ENCODE results near the gene DPH3.

DPH3 gene

GRCh38 chr3:16266714-16267113, 2.0 kb upstream of the DPH3 start:
- Histone ChIP-seq H3K27ac (ENCODE audit: low read depth, low read length) (no peak overlapping the region), H3K27me3 (ENCODE audit: control insufficient read depth in 1 of 2, insufficient read depth in 2 of 2, low read length in 2 of 2) (no peaks in the 10 kb centered on the region), H3K4me3 (ENCODE audit: low read depth in 1 of 2, low read length in 2 of 2) (no peak overlapping the region), H3K9me3 (ENCODE audit: low read length) (no peaks in the 10 kb centered on the region), H3K4me1 (ENCODE audit: insufficient read depth, low read length) (peaks cover 28% of the 10 kb centered on the region), H3K36me3 (ENCODE audit: insufficient read depth, low read length) (peaks cover 6% of the 10 kb centered on the region), H3K9ac (ENCODE audit: low read length) (no peak overlapping the region)

GRCh38 chr3:16265455-16265786, 678 bp upstream of the DPH3 start:
- Histone ChIP-seq H3K27ac (ENCODE audit: low read depth, low read length) (peak overlapping the region; percentile 84), H3K27me3 (ENCODE audit: control insufficient read depth in 1 of 2, insufficient read depth in 2 of 2, low read length in 2 of 2) (no peaks in the 10 kb centered on the region), H3K9ac (ENCODE audit: low read length) (peak overlapping the region; percentile 98), H3K4me1 (ENCODE audit: insufficient read depth, low read length) (peaks cover 28% of the 10 kb centered on the region), H3K36me3 (ENCODE audit: insufficient read depth, low read length) (peaks cover 4% of the 10 kb centered on the region), H3K9me3 (ENCODE audit: low read length) (no peaks in the 10 kb centered on the region), H3K4me3 (ENCODE audit: low read depth in 1 of 2, low read length in 2 of 2) (peak overlapping the region; percentile 88 to 98)

GRCh38 chr3:16264174-16264707, 502 bp downstream of the DPH3 start:
- Histone ChIP-seq H3K4me1 (ENCODE audit: insufficient read depth, low read length) (peaks cover 28% of the 10 kb centered on the region), H3K27ac (ENCODE audit: low read depth, low read length) (peak overlapping the region; percentile 84), H3K27me3 (ENCODE audit: control insufficient read depth in 1 of 2, insufficient read depth in 2 of 2, low read length in 2 of 2) (no peaks in the 10 kb centered on the region), H3K9ac (ENCODE audit: low read length) (peak overlapping the region; percentile 98), H3K36me3 (ENCODE audit: insufficient read depth, low read length) (peaks cover 14% of the 10 kb centered on the region), H3K9me3 (ENCODE audit: low read length) (no peaks in the 10 kb centered on the region), H3K4me3 (ENCODE audit: low read depth in 1 of 2, low read length in 2 of 2) (peak overlapping the region; percentile 88 to 98)

GRCh38 chr3:16262174-16262573, 2.6 kb downstream of the DPH3 start:
- no peak overlapping the region for H3K9ac ChIP-seq (ENCODE audit: low read length)

GRCh38 chr3:16260046-16260445, 4.7 kb downstream of the DPH3 start:
- Histone ChIP-seq H3K27ac (ENCODE audit: low read depth, low read length) (no peak overlapping the region), H3K9me3 (ENCODE audit: low read length) (no peaks in the 10 kb centered on the region), H3K9ac (ENCODE audit: low read length) (no peak overlapping the region), H3K36me3 (ENCODE audit: insufficient read depth, low read length) (peaks cover 18% of the 10 kb centered on the region), H3K4me1 (ENCODE audit: insufficient read depth, low read length) (peaks cover 12% of the 10 kb centered on the region), H3K27me3 (ENCODE audit: control insufficient read depth in 1 of 2, insufficient read depth in 2 of 2, low read length in 2 of 2) (no peaks in the 10 kb centered on the region), H3K4me3 (ENCODE audit: low read depth in 1 of 2, low read length in 2 of 2) (no peak overlapping the region)

More at GRCh38 chr3:16262174-16262573, 2.6 kb downstream of the DPH3 start:
- Histone ChIP-seq H3K9me3 (ENCODE audit: low read length) (no peaks in the 10 kb centered on the region), H3K4me3 (ENCODE audit: low read depth in 1 of 2, low read length in 2 of 2) (no peak overlapping the region), H3K4me1 (ENCODE audit: insufficient read depth, low read length) (peaks cover 25% of the 10 kb centered on the region), H3K27me3 (ENCODE audit: control insufficient read depth in 1 of 2, insufficient read depth in 2 of 2, low read length in 2 of 2) (no peaks in the 10 kb centered on the region), H3K36me3 (ENCODE audit: insufficient read depth, low read length) (peaks cover 18% of the 10 kb centered on the region), H3K27ac (ENCODE audit: low read depth, low read length) (no peak overlapping the region)

DNA sequence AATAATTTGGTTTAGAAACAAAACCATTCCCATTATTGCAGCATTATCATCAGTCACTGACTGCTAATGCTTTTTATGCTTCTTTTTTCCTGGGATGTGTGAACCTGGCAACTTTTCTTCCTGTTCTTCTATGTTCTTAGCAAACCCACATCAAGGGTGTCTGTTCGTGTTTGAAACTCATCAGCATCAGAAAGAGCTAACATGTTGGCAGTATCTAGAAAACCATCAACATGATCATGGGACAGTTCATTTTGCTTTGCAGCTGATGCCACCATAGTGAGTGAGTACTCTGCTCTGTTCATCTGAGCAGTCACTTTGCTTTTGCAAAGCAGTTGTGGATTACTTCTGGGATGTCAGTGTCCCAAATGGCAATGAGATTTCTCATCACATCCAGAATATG, 5.9 kb downstream of the DPH3 start:
- Histone ChIP-seq H3K9ac (ENCODE audit: low read length) (no peak overlapping the region), H3K9me3 (ENCODE audit: low read length) (no peaks in the 10 kb centered on the region), H3K4me1 (ENCODE audit: insufficient read depth, low read length) (peaks cover 8% of the 10 kb centered on the region), H3K36me3 (ENCODE audit: insufficient read depth, low read length) (peaks cover 18% of the 10 kb centered on the region), H3K4me3 (ENCODE audit: low read depth in 1 of 2, low read length in 2 of 2) (no peak overlapping the region), H3K27ac (ENCODE audit: low read depth, low read length) (no peak overlapping the region), H3K27me3 (ENCODE audit: control insufficient read depth in 1 of 2, insufficient read depth in 2 of 2, low read length in 2 of 2) (no peaks in the 10 kb centered on the region)

DNA sequence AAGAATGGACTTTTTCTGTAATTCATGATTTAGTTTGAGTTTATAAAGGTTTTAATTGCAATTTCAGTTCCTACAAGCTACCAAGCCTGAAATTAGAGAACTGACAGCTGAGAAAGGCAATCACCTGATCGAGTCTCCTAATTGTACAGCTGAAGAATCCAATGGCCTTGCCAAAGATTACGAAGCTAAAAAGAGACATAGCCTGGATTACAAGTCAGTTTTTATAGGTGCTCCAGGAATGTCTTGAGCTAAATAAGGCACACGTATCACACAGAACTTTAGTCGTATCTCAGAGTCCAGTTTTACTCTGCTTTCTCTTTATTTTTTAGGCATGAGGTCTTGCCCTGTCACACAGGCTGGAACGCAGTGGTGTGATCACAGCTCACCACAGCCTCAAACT, 6.6 kb downstream of the DPH3 start:
- Histone ChIP-seq H3K4me3 (ENCODE audit: low read depth in 1 of 2, low read length in 2 of 2) (no peak overlapping the region), H3K27me3 (ENCODE audit: control insufficient read depth in 1 of 2, insufficient read depth in 2 of 2, low read length in 2 of 2) (no peaks in the 10 kb centered on the region), H3K36me3 (ENCODE audit: insufficient read depth, low read length) (peaks cover 18% of the 10 kb centered on the region), H3K9ac (ENCODE audit: low read length) (no peak overlapping the region), H3K27ac (ENCODE audit: low read depth, low read length) (no peak overlapping the region), H3K9me3 (ENCODE audit: low read length) (no peaks in the 10 kb centered on the region), H3K4me1 (ENCODE audit: insufficient read depth, low read length) (peaks cover 4% of the 10 kb centered on the region)

DNA sequence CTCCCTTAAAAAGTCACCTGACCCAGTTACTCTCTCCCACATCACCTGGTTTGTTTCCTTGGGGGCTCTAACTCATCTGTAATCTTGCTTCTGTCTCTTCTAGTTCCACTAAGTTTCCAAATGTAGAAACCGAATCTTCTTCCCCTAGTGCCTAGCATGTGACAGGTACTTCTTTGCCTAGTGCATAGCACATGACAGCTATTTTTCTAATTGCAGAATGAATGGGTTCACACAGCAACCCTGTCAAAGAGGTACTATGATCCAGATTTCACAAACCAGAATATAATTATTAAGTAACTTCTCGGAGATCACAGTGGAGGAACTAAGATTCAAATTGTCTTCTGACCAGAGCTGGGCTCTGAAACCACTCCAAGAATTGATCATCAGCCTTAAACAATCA, 7.4 kb downstream of the DPH3 start:
- peaks cover 18% of the 10 kb centered on the region for H3K36me3 ChIP-seq (ENCODE audit: insufficient read depth, low read length)
- H3K9ac ChIP-seq (ENCODE audit: low read length), result no peak overlapping the region
- H3K9me3 ChIP-seq (ENCODE audit: low read length), result no peaks in the 10 kb centered on the region
- H3K4me1 ChIP-seq (ENCODE audit: insufficient read depth, low read length), result no peaks in the 10 kb centered on the region
- no peaks in the 10 kb centered on the region for H3K27me3 ChIP-seq (ENCODE audit: control insufficient read depth in 1 of 2, insufficient read depth in 2 of 2, low read length in 2 of 2)
- H3K27ac ChIP-seq (ENCODE audit: low read depth, low read length), result no peak overlapping the region
- no peak overlapping the region for H3K4me3 ChIP-seq (ENCODE audit: low read depth in 1 of 2, low read length in 2 of 2)

- peaks cover 14% of the 10 kb centered on the region for H3K36me3 ChIP-seq (ENCODE audit: insufficient read depth, low read length)
- no peaks in the 10 kb centered on the region for H3K27me3 ChIP-seq (ENCODE audit: control insufficient read depth in 1 of 2, insufficient read depth in 2 of 2, low read length in 2 of 2)
- H3K9ac ChIP-seq (ENCODE audit: low read length), result no peak overlapping the region
- no peak overlapping the region for H3K4me3 ChIP-seq (ENCODE audit: low read depth in 1 of 2, low read length in 2 of 2)
- no peak overlapping the region for H3K27ac ChIP-seq (ENCODE audit: low read depth, low read length)
- H3K4me1 ChIP-seq (ENCODE audit: insufficient read depth, low read length), result no peaks in the 10 kb centered on the region
- H3K9me3 ChIP-seq (ENCODE audit: low read length), result no peaks in the 10 kb centered on the region
Observed at GRCh38 chr3:16255726-16256125, 9.0 kb downstream of the DPH3 start.

- peaks cover 13% of the 10 kb centered on the region for H3K36me3 ChIP-seq (ENCODE audit: insufficient read depth, low read length)
- no peaks in the 10 kb centered on the region for H3K4me1 ChIP-seq (ENCODE audit: insufficient read depth, low read length)
- no peaks in the 10 kb centered on the region for H3K9me3 ChIP-seq (ENCODE audit: low read length)
- no peak overlapping the region for H3K4me3 ChIP-seq (ENCODE audit: low read depth in 1 of 2, low read length in 2 of 2)
- H3K27ac ChIP-seq (ENCODE audit: low read depth, low read length), result no peak overlapping the region
- no peaks in the 10 kb centered on the region for H3K27me3 ChIP-seq (ENCODE audit: control insufficient read depth in 1 of 2, insufficient read depth in 2 of 2, low read length in 2 of 2)
- H3K9ac ChIP-seq (ENCODE audit: low read length), result no peak overlapping the region
Observed at GRCh38 chr3:16255326-16255725, 9.4 kb downstream of the DPH3 start.

DNA sequence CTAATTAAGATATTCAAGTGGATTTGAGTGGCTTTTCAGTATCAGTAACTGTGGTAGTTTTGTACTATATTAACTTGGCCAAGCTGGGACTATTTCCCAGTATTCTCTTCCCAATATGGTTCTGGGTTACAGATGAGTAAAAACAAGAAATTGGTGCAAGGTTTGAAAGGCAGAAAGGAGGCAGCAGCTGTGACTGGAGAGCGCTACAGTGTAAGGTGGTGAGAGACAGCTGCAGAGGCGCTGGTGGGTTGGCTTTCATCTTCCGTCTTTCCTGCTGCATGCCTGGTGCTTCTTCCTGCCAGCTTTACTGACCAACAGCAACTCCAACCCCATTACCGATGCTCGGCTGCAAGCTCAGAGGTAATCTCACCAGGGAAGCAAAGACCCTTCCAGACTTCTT, 9.8 kb downstream of the DPH3 start:
- Histone ChIP-seq H3K4me3 (ENCODE audit: low read depth in 1 of 2, low read length in 2 of 2) (no peak overlapping the region), H3K4me1 (ENCODE audit: insufficient read depth, low read length) (no peaks in the 10 kb centered on the region), H3K27ac (ENCODE audit: low read depth, low read length) (no peak overlapping the region), H3K9me3 (ENCODE audit: low read length) (no peaks in the 10 kb centered on the region), H3K9ac (ENCODE audit: low read length) (no peak overlapping the region), H3K36me3 (ENCODE audit: insufficient read depth, low read length) (peaks cover 9% of the 10 kb centered on the region), H3K27me3 (ENCODE audit: control insufficient read depth in 1 of 2, insufficient read depth in 2 of 2, low read length in 2 of 2) (no peaks in the 10 kb centered on the region)

- Histone ChIP-seq H3K9ac (ENCODE audit: low read length) (no peak overlapping the region), H3K9me3 (ENCODE audit: low read length) (no peaks in the 10 kb centered on the region), H3K27ac (ENCODE audit: low read depth, low read length) (no peak overlapping the region), H3K36me3 (ENCODE audit: insufficient read depth, low read length) (no peaks in the 10 kb centered on the region), H3K4me1 (ENCODE audit: insufficient read depth, low read length) (no peaks in the 10 kb centered on the region), H3K4me3 (ENCODE audit: low read depth in 1 of 2, low read length in 2 of 2) (no peak overlapping the region), H3K27me3 (ENCODE audit: control insufficient read depth in 1 of 2, insufficient read depth in 2 of 2, low read length in 2 of 2) (no peaks in the 10 kb centered on the region)
Observed at GRCh38 chr3:16253601-16254000, 11.1 kb downstream of the DPH3 start.

Measured in muscle layer of colon (tissue), 2 donors.